Sigmoid colon (tissue), 4 donors: Measurements from ENCODE around the gene MRM3.

Experiments
- CTCF ChIP-seq, 4 experiments: fragments of 450-650 bp in 3 of 4; fragments of 200-600 bp in 1 of 4; IDR thresholded peaks; one replicate each; pipeline ENCODE4 v1.5.1; 2016 to 2019; ENCODE audit warnings: antibody characterized with exemption in 4 of 4, mild to moderate bottlenecking in 3 of 4, moderate library complexity in 2 of 4
- EP300 ChIP-seq, 4 donors: sonication (generic); formaldehyde crosslinking; IDR thresholded peaks; one replicate each; pipeline ENCODE4 v1.6.1; 2017; ENCODE audit warnings: antibody characterized with exemption in 4 of 4
- POLR2A ChIP-seq, 2 donors: fragments of 450-650 bp; IDR thresholded peaks; one replicate each; pipeline ENCODE4 v1.6.1; 2016; ENCODE audit warnings: antibody characterized with exemption in 2 of 2, mild to moderate bottlenecking in 2 of 2, moderate library complexity in 2 of 2
- POLR2AphosphoS5 ChIP-seq, 4 donors: sonication (generic); formaldehyde crosslinking; IDR thresholded peaks; one replicate each; pipeline ENCODE4 v1.6.1; 2017; ENCODE audit warnings: antibody characterized with exemption in 4 of 4

- TF ChIP-seq CTCF (IDR thresholded peaks at IDR 0.05): no peak
- TF ChIP-seq POLR2A (IDR thresholded peaks at IDR 0.05): no peak
- TF ChIP-seq POLR2AphosphoS5 (IDR thresholded peaks at IDR 0.05): no peak
- no peak for TF ChIP-seq EP300 (IDR thresholded peaks at IDR 0.05)
Measured at GRCh38 chr17:806781-807522, 24.8 kb downstream of the MRM3 start.
